ENCODE data around the gene UPK1B.

DNA sequence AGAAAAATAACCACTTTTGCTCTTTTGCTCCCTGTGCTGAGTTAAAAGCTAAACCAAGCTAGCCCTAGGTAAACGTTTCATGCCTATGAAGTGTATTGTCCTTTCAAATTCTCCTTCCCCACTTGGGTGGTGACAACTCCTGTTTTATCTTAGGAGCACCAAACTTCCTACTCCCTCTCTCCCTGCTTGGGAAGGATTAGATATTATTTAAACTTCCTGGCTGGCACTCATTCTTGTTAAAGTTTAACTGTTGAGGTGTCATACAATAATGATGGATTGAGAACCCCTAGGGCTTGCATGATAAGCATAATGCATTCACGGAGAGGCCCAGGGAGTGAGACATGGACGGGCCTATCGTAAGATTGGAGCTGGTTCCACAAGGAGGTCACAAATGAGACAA lies 37.8 kb downstream of the UPK1B start:
- TF ChIP-seq, protein P1, sequence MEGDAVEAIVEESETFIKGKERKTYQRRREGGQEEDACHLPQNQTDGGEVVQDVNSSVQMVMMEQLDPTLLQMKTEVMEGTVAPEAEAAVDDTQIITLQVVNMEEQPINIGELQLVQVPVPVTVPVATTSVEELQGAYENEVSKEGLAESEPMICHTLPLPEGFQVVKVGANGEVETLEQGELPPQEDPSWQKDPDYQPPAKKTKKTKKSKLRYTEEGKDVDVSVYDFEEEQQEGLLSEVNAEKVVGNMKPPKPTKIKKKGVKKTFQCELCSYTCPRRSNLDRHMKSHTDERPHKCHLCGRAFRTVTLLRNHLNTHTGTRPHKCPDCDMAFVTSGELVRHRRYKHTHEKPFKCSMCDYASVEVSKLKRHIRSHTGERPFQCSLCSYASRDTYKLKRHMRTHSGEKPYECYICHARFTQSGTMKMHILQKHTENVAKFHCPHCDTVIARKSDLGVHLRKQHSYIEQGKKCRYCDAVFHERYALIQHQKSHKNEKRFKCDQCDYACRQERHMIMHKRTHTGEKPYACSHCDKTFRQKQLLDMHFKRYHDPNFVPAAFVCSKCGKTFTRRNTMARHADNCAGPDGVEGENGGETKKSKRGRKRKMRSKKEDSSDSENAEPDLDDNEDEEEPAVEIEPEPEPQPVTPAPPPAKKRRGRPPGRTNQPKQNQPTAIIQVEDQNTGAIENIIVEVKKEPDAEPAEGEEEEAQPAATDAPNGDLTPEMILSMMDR (IDR thresholded peaks at IDR 0.05), result no peak
- TF ChIP-seq POLR2A (IDR thresholded peaks at IDR 0.05), result no peak

Data from Peyer's patch (tissue), 4 donors.